CD4-positive, alpha-beta T cell (primary cell): ENCODE measurements around the gene SCN3A. TPM values are rescaled to one million over a fixed set of nuclear protein-coding genes. Genes with fewer than 3 reads are reported as not detected.

Experiments used
- ATAC-seq: fragments of 200-7000 bp; cut with Tn5 transposase; one replicate; pipeline ENCODE4 v1.10.0; 2022; ENCODE audit warnings: mild to moderate bottlenecking; ENCODE audit not compliant: poor library complexity
- CTCF ChIA-PET: fragments of 350-600 bp; sonication (Branson Sonifier 250); formaldehyde crosslinking; loops from one replicate; lab custom pipeline; 2021; ENCODE audit warnings: antibody characterized with exemption, inconsistent platforms; lab: Charles Lee
- POLR2A ChIA-PET: fragments of 350-600 bp; sonication (Branson Sonifier 250); formaldehyde crosslinking; loops from one replicate; lab custom pipeline; 2021; ENCODE audit warnings: antibody characterized with exemption, inconsistent platforms; lab: Charles Lee
- DNase-seq, 14 experiments: peaks; one replicate each; pipeline ENCODE4 v3.0.0-alpha.2; 2013 to 2020; ENCODE audit warnings: mixed read lengths in 2 of 14
- H3K27ac ChIP-seq, 2 donors: one replicate each; pipeline versions ENCODE4 v1.5.1 to v1.7.0; 2013; ENCODE audit warnings: low read length in 2 of 2, low read depth in 1 of 2, mild to moderate bottlenecking in 1 of 2
- H3K27me3 ChIP-seq, 2 experiments: 1 replicate in 1 of 2; 2 replicates in 1 of 2; pipeline versions ENCODE4 v1.6.1 to v1.7.0; 2013; ENCODE audit warnings: low read length in 2 of 2, control low read depth in 1 of 2, mild to moderate bottlenecking in 1 of 2, moderate library complexity in 1 of 2; ENCODE audit not compliant: insufficient read depth in 2 of 2, control insufficient read depth in 1 of 2
- H3K36me3 ChIP-seq: one replicate; pipeline ENCODE4 v1.6.1; 2013; ENCODE audit warnings: low read length, control low read depth; ENCODE audit not compliant: insufficient read depth
- H3K4me1 ChIP-seq: one replicate; pipeline ENCODE4 v1.6.1; 2013; ENCODE audit warnings: low read length, control low read depth; ENCODE audit not compliant: insufficient read depth
- H3K4me3 ChIP-seq: one replicate; pipeline ENCODE4 v1.5.1; 2013; ENCODE audit warnings: mild to moderate bottlenecking, low read length, moderate library complexity
- H3K9me3 ChIP-seq, 2 experiments: 1 replicate in 1 of 2; 2 replicates in 1 of 2; pipeline versions ENCODE4 v1.6.1 to v1.7.0; 2013; ENCODE audit warnings: low read length in 2 of 2, mild to moderate bottlenecking in 2 of 2, control low read depth in 1 of 2, moderate library complexity in 1 of 2; ENCODE audit not compliant: control insufficient read depth in 1 of 2, insufficient read depth in 1 of 2
- H3K27ac Mint-ChIP-seq: one replicate; pipeline ENCODE4 v1.8.0; 2020; ENCODE audit warnings: mixed read lengths
- H3K27me3 Mint-ChIP-seq: one replicate; pipeline ENCODE4 v1.8.0; 2021; ENCODE audit warnings: mixed read lengths
- H3K36me3 Mint-ChIP-seq: one replicate; pipeline ENCODE4 v1.8.0; 2021; ENCODE audit warnings: low read depth, mixed read lengths
- H3K4me1 Mint-ChIP-seq: one replicate; pipeline ENCODE4 v1.8.0; 2021; ENCODE audit warnings: low read depth, mixed read lengths
- H3K4me3 Mint-ChIP-seq: one replicate; pipeline ENCODE4 v1.8.0; 2020; ENCODE audit warnings: mild to moderate bottlenecking, mixed read lengths
- H3K9me3 Mint-ChIP-seq: one replicate; pipeline ENCODE4 v1.8.0; 2020; ENCODE audit warnings: mixed read lengths
- intact Hi-C, 2 experiments: fragments of 100-400 bp; cut with DNase I in 1 of 2; cut with micrococcal nuclease in 1 of 2; formaldehyde crosslinking; loops; one replicate each; pipeline versions ENCODE4 v1.15.1 to v1.9.0; 2023 to 2025; cut with DNase I, micrococcal nuclease
- total RNA-seq, 174 experiments: library from RNA in 2 of 174; stranded (reverse) in 2 of 174; gene quantifications; one replicate each; pipeline ENCODE4 v1.2.3 and lab custom pipeline; 2021 to 2026
- TF ChIP-seq, protein P1 (sequence below): fragments of 200-600 bp; IDR thresholded peaks from one replicate; pipeline ENCODE4 v1.8.0; 2022; ENCODE audit warnings: antibody characterized with exemption, mild to moderate bottlenecking

The SCN3A gene
- total RNA-seq, 2 experiments from 2014 or later: not detected

DNA sequence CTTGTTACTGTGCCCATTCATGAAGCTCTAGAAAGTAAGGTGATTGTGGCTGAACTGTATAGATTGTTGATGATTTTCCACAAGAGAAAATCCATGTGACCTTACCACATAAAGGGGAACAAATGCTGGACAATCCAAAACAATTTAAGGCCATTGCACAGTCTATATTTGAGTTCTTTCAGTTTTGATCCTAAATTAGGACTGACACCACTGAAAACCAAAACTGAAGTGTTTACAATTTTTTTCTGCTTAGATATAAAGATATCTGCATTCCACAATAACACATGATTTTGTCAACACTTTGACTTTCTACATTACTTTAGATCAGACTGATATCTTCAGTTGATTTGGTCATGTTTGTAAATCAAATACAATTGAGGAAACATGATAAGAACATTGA lies 124.9 kb downstream of the SCN3A start:
- POLR2A ChIA-PET: no interaction called here
- Mint-ChIP-seq H3K36me3 (no peaks in the 10 kb centered on the region), H3K27ac (no peak overlapping the region), H3K9me3 (peaks cover 5% of the 10 kb centered on the region), H3K4me3 (no peak overlapping the region), H3K27me3 (no peaks in the 10 kb centered on the region), H3K4me1 (no peaks in the 10 kb centered on the region)
- H3K27me3 ChIP-seq: no peaks in the 10 kb centered on the region
- no peak overlapping the region for H3K4me3 ChIP-seq
- ATAC-seq: no peak
- DNase-seq: no peak
- H3K36me3 ChIP-seq: no peaks in the 10 kb centered on the region
- TF ChIP-seq, protein P1, sequence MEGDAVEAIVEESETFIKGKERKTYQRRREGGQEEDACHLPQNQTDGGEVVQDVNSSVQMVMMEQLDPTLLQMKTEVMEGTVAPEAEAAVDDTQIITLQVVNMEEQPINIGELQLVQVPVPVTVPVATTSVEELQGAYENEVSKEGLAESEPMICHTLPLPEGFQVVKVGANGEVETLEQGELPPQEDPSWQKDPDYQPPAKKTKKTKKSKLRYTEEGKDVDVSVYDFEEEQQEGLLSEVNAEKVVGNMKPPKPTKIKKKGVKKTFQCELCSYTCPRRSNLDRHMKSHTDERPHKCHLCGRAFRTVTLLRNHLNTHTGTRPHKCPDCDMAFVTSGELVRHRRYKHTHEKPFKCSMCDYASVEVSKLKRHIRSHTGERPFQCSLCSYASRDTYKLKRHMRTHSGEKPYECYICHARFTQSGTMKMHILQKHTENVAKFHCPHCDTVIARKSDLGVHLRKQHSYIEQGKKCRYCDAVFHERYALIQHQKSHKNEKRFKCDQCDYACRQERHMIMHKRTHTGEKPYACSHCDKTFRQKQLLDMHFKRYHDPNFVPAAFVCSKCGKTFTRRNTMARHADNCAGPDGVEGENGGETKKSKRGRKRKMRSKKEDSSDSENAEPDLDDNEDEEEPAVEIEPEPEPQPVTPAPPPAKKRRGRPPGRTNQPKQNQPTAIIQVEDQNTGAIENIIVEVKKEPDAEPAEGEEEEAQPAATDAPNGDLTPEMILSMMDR: no peak
- intact Hi-C loops: no loop called here
- no peak overlapping the region for H3K27ac ChIP-seq
- peaks cover 12 to 15% of the 10 kb centered on the region in 2 experiments for H3K9me3 ChIP-seq
- CTCF ChIA-PET: no interaction called here
- H3K4me1 ChIP-seq: no peaks in the 10 kb centered on the region

DNA sequence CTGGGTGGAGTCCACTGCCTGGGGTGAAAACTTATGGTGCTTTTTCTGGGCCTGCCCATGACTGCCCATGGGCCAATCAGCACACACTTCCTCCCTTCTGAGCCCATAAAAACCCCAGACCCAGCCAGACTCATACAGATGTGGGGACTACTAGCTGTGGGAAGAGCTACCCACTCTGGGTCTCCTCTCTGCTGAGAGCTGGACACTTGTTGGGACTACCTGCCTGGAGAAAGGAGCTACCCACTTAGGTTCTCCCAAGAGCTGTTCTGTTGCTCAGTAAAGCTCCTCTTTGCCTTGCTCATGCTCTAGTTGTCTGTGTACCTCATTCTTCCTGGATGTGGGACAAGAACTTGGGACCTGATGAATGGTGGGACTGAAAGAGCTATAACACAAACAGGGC lies 129.0 kb downstream of the SCN3A start:
- H3K4me3 Mint-ChIP-seq: no peak overlapping the region
- H3K4me1 Mint-ChIP-seq: no peaks in the 10 kb centered on the region
- no peaks in the 10 kb centered on the region for H3K27me3 Mint-ChIP-seq
- H3K36me3 ChIP-seq: no peaks in the 10 kb centered on the region
- no peaks in the 10 kb centered on the region for H3K4me1 ChIP-seq
- ChIA-PET CTCF (no interaction called here), POLR2A (no interaction called here)
- no peak for ATAC-seq
- DNase-seq: no peak
- H3K9me3 ChIP-seq: peaks cover 6 to 15% of the 10 kb centered on the region in 2 experiments
- no peaks in the 10 kb centered on the region for H3K36me3 Mint-ChIP-seq
- H3K27ac Mint-ChIP-seq: no peak overlapping the region
- H3K4me3 ChIP-seq: no peak overlapping the region
- TF ChIP-seq, protein P1: no peak
- H3K27me3 ChIP-seq: no peaks in the 10 kb centered on the region
- no peaks in the 10 kb centered on the region for H3K9me3 Mint-ChIP-seq
- H3K27ac ChIP-seq: no peak overlapping the region
- intact Hi-C loops: no loop called here

DNA sequence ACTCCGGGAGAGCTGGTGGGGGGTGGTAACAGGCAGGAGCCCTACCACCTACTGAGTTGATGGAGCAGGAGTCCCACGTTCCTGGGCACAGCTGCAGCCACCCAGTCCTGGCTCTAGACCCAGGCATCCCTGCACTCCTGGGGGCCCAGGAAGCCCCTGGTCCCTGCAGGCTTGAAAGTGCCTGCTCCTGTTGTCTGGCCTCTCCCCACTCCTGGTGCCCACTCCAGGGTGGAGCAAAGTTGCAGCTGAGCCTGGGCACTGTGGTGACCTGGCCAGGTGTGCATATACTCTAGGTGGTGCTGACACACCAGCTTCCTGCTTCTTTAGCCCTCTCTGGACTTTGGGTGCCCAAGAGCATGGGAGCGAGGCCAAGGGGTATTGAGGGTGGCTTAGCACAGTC lies 129.5 kb downstream of the SCN3A start:
- no peaks in the 10 kb centered on the region for H3K9me3 Mint-ChIP-seq
- ATAC-seq: no peak
- H3K36me3 ChIP-seq: no peaks in the 10 kb centered on the region

More for the DNA sequence above, 129.5 kb downstream of the SCN3A start:
- Mint-ChIP-seq H3K27me3 (no peaks in the 10 kb centered on the region), H3K4me3 (no peak overlapping the region), H3K27ac (no peak overlapping the region), H3K36me3 (no peaks in the 10 kb centered on the region), H3K4me1 (no peaks in the 10 kb centered on the region)
- CTCF ChIA-PET: no interaction called here
- no peak for DNase-seq
- POLR2A ChIA-PET: no interaction called here
- H3K4me1 ChIP-seq: no peaks in the 10 kb centered on the region
- no peaks in the 10 kb centered on the region for H3K27me3 ChIP-seq
- no peak overlapping the region for H3K27ac ChIP-seq
- peaks cover 6 to 15% of the 10 kb centered on the region in 2 experiments for H3K9me3 ChIP-seq
- intact Hi-C loops: no loop called here
- H3K4me3 ChIP-seq: no peak overlapping the region
- TF ChIP-seq, protein P1: no peak
